ENCODE data around the gene EYS.
"Not testable (repeated sequence)": the region's sequence is repeated elsewhere in the genome, so short reads cannot be mapped to it uniquely, and the experiment has no call there.

EYS gene

DNA sequence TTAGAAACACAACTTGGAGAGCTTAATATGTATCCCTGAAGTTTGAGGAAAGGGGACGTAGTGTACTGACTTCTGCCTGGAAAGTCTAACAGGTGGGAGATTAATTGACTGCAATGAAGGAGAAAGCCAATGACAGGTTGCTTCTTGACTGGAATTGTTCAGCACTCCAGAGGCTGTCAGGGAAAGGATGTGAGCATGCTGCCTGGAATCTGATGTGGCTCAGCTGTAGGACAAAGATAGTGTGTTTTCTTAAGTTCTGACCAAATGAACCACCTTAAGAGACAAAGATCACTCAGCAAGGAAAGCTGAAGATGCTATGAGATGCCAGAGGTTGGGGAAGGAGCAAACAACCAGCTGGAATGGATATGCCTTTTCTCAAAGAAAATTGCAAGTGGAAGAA is 1885.6 kb downstream of the EYS start:
- no peak for DNase-seq (ENCODE audit: low read depth in 2 of 2)

DNA sequence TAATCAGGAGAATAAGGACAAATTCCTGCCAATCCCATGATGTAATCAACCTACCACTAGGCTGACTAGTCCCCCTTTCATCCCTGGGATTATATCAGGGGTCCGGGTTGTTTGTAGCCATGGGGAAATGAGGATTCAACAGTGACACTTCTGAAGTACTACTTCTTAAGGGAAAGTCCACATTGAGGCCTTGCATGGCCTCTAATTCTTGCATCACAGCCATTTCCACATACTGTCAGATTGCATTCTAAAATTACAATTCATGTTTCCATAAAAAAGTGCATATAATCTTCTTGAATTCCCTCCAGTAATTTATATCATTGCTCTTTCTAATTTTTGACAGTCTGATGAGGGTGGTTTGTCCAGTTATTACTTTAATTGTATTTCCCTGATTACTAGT is 1887.2 kb downstream of the EYS start:
- no peak for DNase-seq (ENCODE audit: low read depth in 2 of 2)

DNA sequence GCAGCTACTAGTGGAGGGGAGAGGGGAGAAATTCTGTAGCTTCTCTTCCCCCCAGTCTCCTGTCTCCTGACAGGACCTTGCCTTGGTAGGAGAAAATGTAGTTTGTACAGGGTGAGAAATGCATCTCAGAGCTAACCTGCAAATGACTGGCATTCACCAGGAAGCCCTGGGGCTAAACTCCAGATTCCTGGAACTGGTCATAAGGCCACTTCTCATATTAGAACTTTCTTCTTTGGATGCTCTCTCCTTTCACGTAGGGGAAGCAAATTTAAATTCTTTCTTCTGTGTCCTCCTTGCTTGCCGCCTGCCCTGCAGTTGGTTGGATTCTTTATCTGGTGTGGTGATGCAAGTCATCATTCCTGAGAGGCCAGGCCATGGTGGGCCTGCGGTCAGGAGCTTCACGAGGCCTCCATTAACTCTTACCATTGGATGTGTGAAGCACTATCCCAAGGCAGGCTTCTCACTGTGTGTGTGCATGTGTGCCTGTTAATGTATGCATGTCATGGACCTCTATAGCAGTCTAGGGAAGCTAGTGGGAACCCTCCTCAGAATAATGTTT is 1889.5 kb downstream of the EYS start:
- no peak for DNase-seq (ENCODE audit: low read depth in 2 of 2)

GRCh38 chr6:63816982-63817436 is 1890.0 kb downstream of the EYS start:
- DNase-seq (ENCODE audit: low read depth in 2 of 2), result no peak

DNA sequence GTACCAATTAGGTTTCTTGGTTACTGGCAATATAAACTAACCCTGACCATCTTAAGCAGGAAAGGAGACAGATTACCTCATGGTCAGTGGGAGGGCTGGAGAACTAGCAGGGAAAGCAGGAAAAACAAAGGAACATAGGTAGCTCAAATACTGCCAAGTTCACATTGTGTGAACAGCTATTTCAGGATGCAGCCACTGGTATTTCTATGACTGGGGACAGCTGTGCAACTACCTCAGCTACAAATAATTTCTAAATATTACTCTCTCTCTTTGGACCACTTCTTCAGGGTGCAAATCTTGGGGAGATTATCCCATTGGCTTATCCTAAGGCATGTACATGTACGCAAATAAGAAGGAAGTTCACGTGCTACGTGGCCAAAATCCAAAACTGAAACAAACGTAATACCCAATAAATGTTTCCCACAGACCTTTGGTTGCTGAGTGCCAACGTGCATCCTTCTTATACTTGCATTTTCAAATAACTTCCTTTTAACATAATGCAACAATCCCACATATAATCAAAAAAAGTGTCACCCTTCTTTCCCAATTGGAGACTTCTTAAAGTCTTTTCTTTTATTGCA is 1890.5 kb downstream of the EYS start:
- no peak for DNase-seq (ENCODE audit: low read depth in 2 of 2)

GRCh38 chr6:63814459-63814858 is 1892.6 kb downstream of the EYS start:
- DNase-seq (ENCODE audit: low read depth in 2 of 2), result no peak

DNA sequence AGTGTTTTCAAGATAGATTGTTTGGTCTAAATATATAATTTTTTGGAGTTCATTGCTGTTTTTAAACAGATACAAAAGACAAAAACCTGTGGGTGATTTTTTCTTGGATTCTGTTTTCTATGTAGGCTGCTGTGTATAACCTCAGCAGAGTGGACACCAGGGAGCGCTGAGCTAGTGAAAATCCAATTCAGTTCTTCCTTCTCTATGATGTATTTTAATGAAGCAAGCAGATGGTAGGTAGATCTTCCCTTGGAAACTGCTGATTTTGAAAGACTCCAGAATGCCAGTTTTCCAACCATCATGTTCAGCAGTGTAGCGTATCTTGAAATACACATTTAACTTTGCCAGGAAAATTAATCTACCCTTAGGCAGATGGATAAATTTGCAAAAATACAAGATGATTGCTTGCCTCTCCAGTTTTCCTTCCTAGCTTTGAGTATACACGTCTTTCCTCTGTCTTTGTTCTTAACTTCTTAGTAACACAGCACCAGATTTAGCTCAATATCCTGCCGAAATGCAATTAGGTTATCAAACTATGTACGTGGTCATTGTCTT is 1893.4 kb downstream of the EYS start:
- no peak for DNase-seq (ENCODE audit: low read depth in 2 of 2)

DNA sequence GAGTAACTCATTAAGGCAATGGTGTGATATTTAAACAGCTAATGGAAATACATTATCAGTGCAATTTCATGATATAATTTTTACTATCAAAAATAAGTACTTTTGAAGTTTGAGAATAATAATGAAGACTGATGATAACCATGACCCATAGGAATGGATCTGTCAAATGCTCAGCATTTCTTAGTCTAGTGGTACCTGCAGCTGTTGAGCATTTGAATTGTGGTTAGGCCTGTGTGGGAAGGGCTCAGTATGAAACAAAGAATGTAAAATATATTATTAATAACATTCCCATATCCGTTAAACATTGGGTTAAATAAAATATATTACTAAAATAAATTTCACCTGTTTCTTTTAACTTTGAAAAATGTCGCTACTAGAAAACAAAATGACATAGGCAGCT is 1898.5 kb downstream of the EYS start:
- DNase-seq (ENCODE audit: low read depth in 2 of 2), result no peak

GRCh38 chr6:63807056-63807455 is 1900.0 kb downstream of the EYS start:
- DNase-seq (ENCODE audit: low read depth in 2 of 2), result no peak

DNA sequence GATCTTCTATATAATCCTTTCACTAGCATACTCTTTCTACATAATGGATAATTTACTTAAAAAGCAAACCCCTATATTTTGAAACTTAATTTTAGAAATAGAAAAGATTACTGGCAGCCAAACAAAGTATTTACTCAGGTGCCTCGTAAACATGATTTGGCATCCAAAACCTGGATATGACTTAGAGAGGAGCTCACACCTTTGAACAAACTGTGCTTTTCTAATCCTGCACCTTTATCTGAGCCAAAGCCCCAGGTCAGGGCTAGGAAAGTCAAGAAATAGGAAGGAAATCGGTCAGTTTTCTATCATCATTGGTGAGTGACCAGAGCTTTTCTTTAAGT is 1900.5 kb downstream of the EYS start:
- DNase-seq (ENCODE audit: low read depth in 2 of 2), result no peak

- no peak for DNase-seq (ENCODE audit: low read depth in 2 of 2)
Observed at GRCh38 chr6:63805808-63806572, 1901.0 kb downstream of the EYS start.

DNA sequence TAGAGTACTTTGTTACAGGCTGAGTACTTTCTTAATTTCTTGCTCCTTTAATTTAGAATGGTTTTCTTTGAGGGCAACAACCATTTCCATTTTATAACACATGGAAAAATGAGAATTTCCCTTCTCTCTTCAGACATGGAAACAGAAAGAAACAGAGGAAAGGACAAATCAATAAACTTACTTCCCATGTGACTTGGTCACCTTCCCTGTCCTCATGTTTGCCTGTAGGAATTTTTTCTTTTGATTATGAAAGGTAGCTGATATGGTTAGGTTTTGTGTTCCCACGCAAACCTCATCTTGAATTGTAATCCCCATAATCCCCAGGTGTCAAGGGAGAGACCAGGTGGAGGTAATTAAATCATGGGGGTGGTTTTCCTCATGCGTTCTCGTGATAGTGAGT is 1901.7 kb downstream of the EYS start:
- no peak for DNase-seq (ENCODE audit: low read depth in 2 of 2)

DNA sequence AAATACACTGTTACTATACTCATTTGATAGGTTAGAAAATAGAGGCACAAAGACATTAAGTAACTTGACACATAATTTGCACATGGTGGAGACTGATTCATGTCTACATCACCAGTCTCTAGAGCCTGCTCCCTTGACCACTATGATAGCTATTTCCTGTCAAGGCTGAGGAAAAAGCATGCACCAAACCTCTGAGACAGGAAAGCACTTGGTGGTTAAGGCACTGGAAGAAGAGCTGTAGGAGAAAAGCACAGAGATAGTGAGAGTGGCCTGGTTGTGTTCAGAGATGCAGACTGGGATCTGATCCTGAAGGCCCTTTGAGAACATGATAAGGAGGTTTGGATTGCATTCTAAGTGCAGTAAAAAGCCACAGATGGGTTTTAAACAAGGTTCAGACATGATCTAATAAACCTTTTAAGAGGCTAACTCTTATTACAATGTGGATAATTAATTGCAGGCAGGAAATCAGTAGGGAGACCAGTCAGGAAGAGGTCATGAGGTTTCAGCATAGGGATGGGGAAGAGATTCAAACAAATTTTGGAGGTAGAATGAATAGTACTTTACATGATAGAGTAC is 1902.6 kb downstream of the EYS start:
- no peak for DNase-seq (ENCODE audit: low read depth in 2 of 2)

DNA sequence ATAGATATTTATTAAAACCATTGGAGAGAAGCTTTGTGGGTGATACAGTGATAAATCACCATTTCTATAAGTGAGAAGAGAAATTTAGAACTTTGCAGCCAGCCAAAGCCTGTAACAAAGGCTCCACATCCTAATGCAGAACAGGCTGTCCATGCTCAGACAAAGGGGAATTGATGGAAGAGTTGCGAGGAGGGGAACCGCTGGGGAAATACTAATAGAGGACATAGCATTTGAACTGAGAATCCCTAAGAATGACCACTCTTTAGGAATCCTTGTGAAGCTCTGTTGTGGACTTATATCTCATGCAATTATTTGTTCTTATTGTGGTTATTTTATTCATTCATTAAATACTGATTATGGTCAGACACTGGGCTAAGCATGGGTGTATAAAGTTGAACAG is 1903.7 kb downstream of the EYS start:
- no peak for DNase-seq (ENCODE audit: low read depth in 2 of 2)

DNA sequence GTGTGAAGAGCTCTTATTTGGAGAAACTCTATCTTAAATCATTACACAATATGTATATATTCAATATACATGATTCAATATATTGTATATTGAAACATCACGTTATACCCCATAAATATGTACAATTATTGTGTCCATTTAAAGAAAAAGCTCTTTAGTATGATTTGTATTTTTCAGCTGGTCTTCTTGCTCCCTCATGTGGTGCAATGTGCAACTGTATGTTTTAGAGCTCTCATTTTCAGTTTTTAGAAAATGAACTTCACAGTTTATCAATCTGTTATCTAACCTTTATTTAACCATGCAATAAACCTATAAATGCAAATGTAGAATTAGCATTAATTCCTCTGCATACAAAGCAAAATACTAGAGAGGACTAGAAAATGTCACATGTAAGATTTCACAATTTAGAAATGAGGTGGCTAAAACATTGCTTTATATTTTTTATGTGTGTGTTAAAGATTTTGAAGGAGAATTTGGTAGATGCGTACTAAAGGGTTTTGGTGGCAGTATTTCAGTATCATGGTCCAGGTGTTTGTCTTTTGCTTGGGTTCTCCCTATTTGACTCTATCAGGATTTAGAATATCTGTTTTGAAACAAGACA is 1904.3 kb downstream of the EYS start:
- no peak for DNase-seq (ENCODE audit: low read depth in 2 of 2)

DNA sequence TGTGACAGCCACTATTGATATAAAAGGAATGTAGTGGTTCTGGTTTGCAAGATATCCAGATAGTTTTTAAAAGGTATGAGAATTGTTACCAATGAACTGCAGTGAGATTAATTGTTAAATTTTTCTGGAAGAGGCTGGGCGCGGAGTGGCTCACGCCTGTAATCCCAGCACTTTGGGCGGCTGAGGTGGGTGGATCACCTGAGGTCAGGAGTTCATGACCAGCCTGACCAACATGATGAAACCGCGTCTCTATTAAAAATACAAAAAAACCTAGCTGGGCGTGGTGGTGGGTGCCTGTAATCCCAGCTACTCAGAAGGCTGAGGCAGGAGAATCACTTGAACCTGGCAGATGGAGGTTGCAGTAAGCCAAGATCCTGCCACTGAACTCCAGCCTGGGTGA is 1906.6 kb downstream of the EYS start:
- DNase-seq (ENCODE audit: low read depth in 2 of 2), result not testable (repeated sequence)

GRCh38 chr6:63799813-63800212 is 1907.2 kb downstream of the EYS start:
- DNase-seq (ENCODE audit: low read depth in 2 of 2), result no peak

DNA sequence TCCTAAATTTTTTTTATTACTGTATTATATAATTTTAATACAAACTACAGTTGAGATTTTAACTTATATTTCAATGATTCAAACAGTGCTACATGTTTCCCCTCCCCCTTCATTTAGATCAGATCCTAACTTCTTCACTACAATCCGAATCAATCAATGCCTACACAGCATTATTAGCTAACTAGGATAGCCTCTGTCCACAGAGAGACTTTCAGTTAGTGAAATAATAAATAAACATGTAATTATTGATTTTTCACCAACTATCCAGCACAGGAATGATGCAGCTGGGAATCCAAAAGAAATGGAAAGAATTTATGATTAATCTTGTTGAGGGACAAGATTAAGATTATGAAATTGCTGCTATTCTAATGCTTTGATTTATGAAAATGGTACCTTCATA is 1907.7 kb downstream of the EYS start:
- no peak for DNase-seq (ENCODE audit: low read depth in 2 of 2)

DNA sequence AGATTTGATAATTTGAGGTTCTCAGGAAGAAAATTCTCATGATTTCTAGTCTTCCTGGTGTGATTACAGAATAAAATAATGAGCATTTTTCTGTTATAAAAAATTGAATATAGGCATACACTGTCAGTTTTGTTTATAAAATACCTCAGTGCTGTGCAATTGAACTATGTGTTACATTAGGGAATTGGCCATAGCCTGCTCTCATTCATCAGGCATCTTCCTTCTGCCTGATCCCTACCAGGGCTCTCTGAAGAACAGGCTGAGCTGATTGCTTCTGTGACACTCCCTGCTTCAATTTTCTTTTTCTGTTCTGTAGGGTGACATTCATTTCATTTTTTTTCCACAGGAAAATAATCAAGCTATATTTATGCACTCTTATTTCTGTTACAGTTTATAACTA is 1908.6 kb downstream of the EYS start:
- no peak for DNase-seq (ENCODE audit: low read depth in 2 of 2)

GRCh38 chr6:63797721-63798120 is 1909.3 kb downstream of the EYS start:
- DNase-seq (ENCODE audit: low read depth in 2 of 2), result no peak

DNA sequence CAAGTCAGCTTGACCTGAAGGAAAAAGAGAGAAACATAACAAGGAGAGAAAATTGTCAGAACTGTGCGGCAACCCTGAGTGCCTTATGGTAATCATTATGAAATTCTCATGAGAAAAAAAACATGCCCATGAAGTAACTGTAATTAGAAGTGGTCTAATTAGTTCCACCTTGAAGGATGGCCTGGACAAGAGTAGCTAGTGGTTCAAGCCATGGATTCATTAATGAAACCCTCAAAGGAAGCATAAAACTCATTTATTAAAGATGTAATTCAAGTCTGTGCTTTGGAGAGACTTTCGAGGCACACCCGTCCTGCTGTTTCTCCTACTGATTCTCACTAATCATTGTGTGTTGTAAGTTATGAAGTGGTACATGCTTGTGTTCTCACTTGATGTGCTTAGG is 1911.2 kb downstream of the EYS start:
- DNase-seq (ENCODE audit: low read depth in 2 of 2), result no peak

- no peak for DNase-seq (ENCODE audit: low read depth in 2 of 2)
Observed at GRCh38 chr6:63795006-63795405, 1912.0 kb downstream of the EYS start.

Measured in stimulated activated CD8-positive, alpha-beta memory T cell treated with anti-CD3 and anti-CD28 coated beads, Interleukin-2, amount 100 ng/mL, for 48 hours (primary cell).